GM13977 (cell line): ENCODE data around the gene ATP10A.
"Not testable (repeated sequence)": the region's sequence is repeated elsewhere in the genome, so short reads cannot be mapped to it uniquely, and the experiment has no call there.

Experiments used
- DNase-seq: peaks from one replicate; pipeline ENCODE4 v3.0.0; 2012; ENCODE audit warnings: low spot score
- CTCF ChIP-seq: IDR thresholded peaks from 2 replicates; pipeline ENCODE4 v1.5.1; 2012; ENCODE audit warnings: mild to moderate bottlenecking, control low read depth; ENCODE audit not compliant: insufficient read depth; ENCODE audit errors: extremely low read depth, missing control alignments
- in situ Hi-C: fragments of 300-500 bp; cut with MboI; formaldehyde crosslinking; loops from one replicate; pipeline ENCODE4 v1.12.0; 2022; ENCODE audit warnings: low sequenced_read_pairs, low pct_unique_long_range_greater_than_20kb, mixed read lengths, inconsistent platforms; ENCODE audit not compliant: unreplicated experiment

The ATP10A gene

GRCh38 chr15:25862071-25862471 lies 1.1 kb downstream of the ATP10A start:
- DNase-seq: no peak
- TF ChIP-seq CTCF: no peak
- in situ Hi-C loops: no loop called here

GRCh38 chr15:25860885-25861866 lies 2.0 kb downstream of the ATP10A start:
- no peak for TF ChIP-seq CTCF
- no peak for DNase-seq
- in situ Hi-C loops: no loop called here

DNA sequence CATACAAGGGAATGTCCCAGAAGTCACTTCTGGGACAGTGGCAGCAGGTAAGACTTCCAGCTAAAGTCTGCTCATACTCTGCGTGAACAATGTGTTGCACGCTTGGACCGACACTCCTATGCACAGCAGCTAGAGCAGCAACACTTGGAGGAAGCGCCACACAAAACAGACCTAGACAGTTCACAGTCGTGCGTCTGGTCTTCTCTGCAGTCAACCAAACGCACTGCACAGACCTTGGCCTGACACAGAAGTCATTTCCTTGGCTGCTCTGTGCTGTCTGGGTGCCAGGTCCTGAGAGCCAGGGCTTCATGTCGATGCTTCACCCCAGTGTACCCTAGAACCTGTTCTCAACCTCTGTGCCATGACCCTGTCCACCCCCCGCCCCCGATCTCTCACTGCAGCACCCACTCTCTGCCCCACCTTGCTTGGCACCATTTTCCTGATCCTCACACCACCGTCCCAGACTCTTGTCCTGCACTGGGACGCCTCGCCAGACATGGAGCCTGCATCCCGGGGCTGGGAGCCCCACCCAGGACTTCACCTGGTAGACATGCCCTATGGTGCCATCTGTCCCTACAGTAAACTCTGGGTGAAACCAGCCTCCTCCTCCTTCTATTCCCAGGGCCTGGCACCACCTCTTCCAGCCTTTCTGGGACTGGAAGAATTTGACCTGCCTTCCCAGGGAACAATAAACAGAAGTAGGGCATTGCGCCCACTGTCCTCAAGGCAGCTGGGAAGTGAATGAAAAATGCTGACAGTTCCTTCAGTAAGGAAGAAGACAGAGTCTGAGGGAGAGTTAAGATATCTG lies 3.1 kb downstream of the ATP10A start:
- no peak for DNase-seq
- TF ChIP-seq CTCF: no peak
- in situ Hi-C loops: no loop called here

GRCh38 chr15:25858952-25859760 lies 4.0 kb downstream of the ATP10A start:
- in situ Hi-C loops: no loop called here
- no peak for TF ChIP-seq CTCF
- no peak for DNase-seq

DNA sequence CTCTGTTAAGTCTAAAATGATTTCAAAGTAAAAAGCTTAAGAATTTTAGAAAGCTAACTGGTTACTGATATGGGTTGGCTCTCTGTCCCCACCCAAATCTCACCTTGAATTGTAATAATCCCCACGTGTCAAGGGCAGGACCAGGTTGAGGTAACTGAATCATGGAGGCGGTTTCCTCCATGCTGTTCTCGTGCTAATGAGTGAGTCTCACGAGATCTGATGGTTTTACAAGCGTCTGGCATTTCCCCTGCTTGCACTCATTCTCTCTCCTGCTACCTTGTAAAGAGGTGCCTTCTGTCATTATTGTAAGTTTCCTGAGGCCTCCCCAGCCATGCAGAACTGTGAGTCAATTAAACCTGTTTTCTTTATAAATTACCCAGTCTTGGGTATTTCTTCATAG lies 7.1 kb downstream of the ATP10A start:
- in situ Hi-C loops, DNase-seq: not testable (repeated sequence)

DNA sequence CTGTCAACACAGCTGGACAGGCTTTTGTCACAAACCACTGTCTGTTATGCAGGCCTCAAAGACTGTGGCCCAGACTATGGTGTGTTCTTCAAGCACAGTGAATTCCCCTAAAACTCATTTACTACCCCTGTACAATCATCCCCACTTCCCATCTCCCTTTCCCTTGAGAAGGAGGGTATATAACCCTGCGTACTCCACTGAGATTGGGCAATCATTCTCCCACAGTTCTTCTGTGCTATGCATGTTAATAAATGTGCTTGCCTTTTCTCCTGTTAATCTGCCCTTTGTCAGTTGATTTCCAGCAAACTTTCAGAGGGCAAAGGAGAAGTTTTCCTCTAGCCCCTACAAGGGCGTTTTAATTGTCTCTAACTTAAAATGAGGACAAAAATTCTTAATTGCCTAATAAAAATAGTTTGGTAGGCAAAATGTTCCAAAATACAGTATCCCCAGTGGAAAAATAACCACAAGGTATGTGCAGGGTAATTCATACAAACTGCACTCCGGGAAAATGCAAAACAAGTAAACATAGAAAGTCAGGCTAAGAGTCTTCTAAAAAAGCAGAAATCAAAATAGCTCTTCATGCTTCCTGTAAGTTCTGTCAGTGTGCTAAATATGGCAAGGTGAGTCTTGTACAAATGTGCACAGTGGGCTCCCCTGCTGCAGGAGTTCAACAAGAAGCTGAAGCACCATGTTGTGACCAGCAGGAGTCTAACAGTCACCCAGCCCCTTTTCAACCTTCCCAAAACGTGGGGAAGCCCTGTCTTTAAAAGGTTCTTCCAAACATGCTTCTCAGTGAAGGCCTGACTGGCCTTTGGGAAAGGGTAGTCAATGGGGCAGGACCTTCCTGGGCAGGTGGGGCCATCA lies 10.2 kb downstream of the ATP10A start:
- TF ChIP-seq CTCF: no peak
- no peak for DNase-seq
- in situ Hi-C loops: no loop called here
